HepG2 (cell line): ENCODE results near the gene GABRB1. TPM values are rescaled to one million over a fixed set of nuclear protein-coding genes. Genes with fewer than 3 reads are reported as not detected.

ENCODE experiments used
- ATAC-seq: fragments of 200-7000 bp; cut with Tn5 transposase; 3 replicates; pipeline ENCODE4 v1.9.1; 2020; ENCODE audit warnings: mild to moderate bottlenecking, moderate library complexity
- BruUV-seq: library from RNA; stranded (reverse); fragments of 400-500 nt; replicated peaks from 2 replicates; lab custom pipeline; 2021; lab: Mats Ljungman, UMichigan
- CTCF ChIA-PET: fragments of 300-600 bp; formaldehyde crosslinking; extraction: SDS; loops from one replicate; lab custom pipeline; 2021; ENCODE audit warnings: low total read pairs, inconsistent platforms, low intra/inter-chr PET ratio; lab: Yijun Ruan, JAX
- POLR2A ChIA-PET: fragments of 350-600 bp; sonication (Branson Sonifier 250); formaldehyde crosslinking; loops from one replicate; lab custom pipeline; 2020; ENCODE audit warnings: antibody characterized with exemption, inconsistent platforms; lab: Yijun Ruan, JAX
- DNase-seq: peaks from one replicate; pipeline ENCODE4 v3.0.0-alpha.2; 2015; ENCODE audit warnings: low spot score
- FAIRE-seq: peaks from 3 replicates; lab custom pipeline; 2011; peaks lifted over from hg19 to GRCh38; lab: Jason Lieb, UNC
- H2AFZ ChIP-seq: one replicate; pipeline ENCODE4 v1.6.1; 2011; ENCODE audit warnings: low read length, inconsistent platforms
- H3K27ac ChIP-seq: fragments of 300-600 bp; 3 replicates; pipeline ENCODE4 v1.8.0; 2011; ENCODE audit warnings: mixed run types, mild to moderate bottlenecking, mixed read lengths, low read length, inconsistent platforms; ENCODE audit not compliant: insufficient read depth; ENCODE audit errors: extremely low read length
- H3K27me3 ChIP-seq, 2 experiments: fragments of 200-600 bp in 1 of 2; 2 replicates in 1 of 2; 3 replicates in 1 of 2; pipeline versions ENCODE4 v1.6.0 to v1.8.0; 2011; ENCODE audit warnings: low read length in 2 of 2, mild to moderate bottlenecking in 2 of 2, moderate library complexity in 2 of 2, inconsistent platforms in 1 of 2; ENCODE audit not compliant: insufficient read depth in 2 of 2, control insufficient read depth in 1 of 2
- H3K36me3 ChIP-seq, 2 experiments: fragments of 200-600 bp in 1 of 2; replicated peaks in 1 of 2; 2 replicates in 1 of 2; 3 replicates in 1 of 2; pipeline versions ENCODE4 v1.5.1 to v1.8.0; 2011; ENCODE audit warnings: low read length in 2 of 2, inconsistent platforms in 1 of 2; ENCODE audit not compliant: insufficient read depth in 2 of 2, control insufficient read depth in 1 of 2
- H3K4me1 ChIP-seq: 2 replicates; pipeline ENCODE4 v1.5.1; 2012; ENCODE audit warnings: low read length, inconsistent platforms; ENCODE audit not compliant: insufficient read depth
- H3K4me2 ChIP-seq: 2 replicates; pipeline ENCODE4 v1.6.0; 2011; ENCODE audit warnings: low read depth, low read length, inconsistent platforms
- H3K4me3 ChIP-seq, 3 experiments: fragments of 200-600 bp in 1 of 3; sonication (generic), shearing (Covaris generic) in 1 of 3; replicated peaks in 1 of 3; 2 replicates each; pipeline ENCODE4 v1.5.1; 2011 to 2016; ENCODE audit warnings: low read length in 3 of 3, inconsistent platforms in 2 of 3, low read depth in 2 of 3, mild to moderate bottlenecking in 2 of 3, control low read depth in 1 of 3, mixed read lengths in 1 of 3; ENCODE audit not compliant: insufficient read depth in 1 of 3
- H3K79me2 ChIP-seq: one replicate; pipeline ENCODE4 v1.6.1; 2011; ENCODE audit warnings: low read length, inconsistent platforms; ENCODE audit not compliant: insufficient read depth
- H3K9ac ChIP-seq: 2 replicates; pipeline ENCODE4 v1.6.0; 2011; ENCODE audit warnings: mild to moderate bottlenecking, low read depth, low read length, inconsistent platforms; ENCODE audit not compliant: insufficient read depth
- H3K9me3 ChIP-seq: 2 replicates; pipeline ENCODE4 v1.5.1; 2012; ENCODE audit warnings: mild to moderate bottlenecking, low read length
- H4K20me1 ChIP-seq: 2 replicates; pipeline ENCODE4 v1.6.0; 2011; ENCODE audit warnings: inconsistent platforms, mild to moderate bottlenecking, low read length, moderate library complexity; ENCODE audit not compliant: insufficient read depth
- ARID4A ChIP-seq: sonication (generic); formaldehyde crosslinking; IDR thresholded peaks from 2 replicates; pipeline ENCODE4 v1.5.0; 2020; ENCODE audit warnings: mild to moderate bottlenecking, missing genetic modification reagents, borderline replicate concordance
- KAT2B ChIP-seq: fragments of 150-350 bp; IDR thresholded peaks from 2 replicates; pipeline ENCODE4 v1.6.1; 2014; ENCODE audit warnings: low read depth, low read length, borderline replicate concordance
- KLF6 ChIP-seq: IDR thresholded peaks from 2 replicates; pipeline ENCODE4 v1.8.0; 2016; ENCODE audit warnings: missing biosample characterization, missing genetic modification reagents
- LBX2 ChIP-seq: sonication (generic); formaldehyde crosslinking; IDR thresholded peaks from 2 replicates; pipeline ENCODE4 v1.5.0; 2020; ENCODE audit warnings: missing genetic modification reagents, mild to moderate bottlenecking, borderline replicate concordance
- MIER2 ChIP-seq: IDR thresholded peaks from 2 replicates; pipeline ENCODE4 v1.6.1; 2016; ENCODE audit warnings: missing biosample characterization, missing genetic modification reagents
- RFX5 ChIP-seq: IDR thresholded peaks from 2 replicates; pipeline ENCODE4 v1.6.1; 2011; ENCODE audit warnings: low read depth, low read length, improper control_type of control experiment
- SNAPC2 ChIP-seq: sonication (generic); formaldehyde crosslinking; IDR thresholded peaks from 2 replicates; pipeline ENCODE4 v1.8.1; 2022; ENCODE audit warnings: mild to moderate bottlenecking, missing genetic modification reagents
- SYNCRIP ChIP-seq: fragments of 200-400 bp; formaldehyde crosslinking; IDR thresholded peaks from 2 replicates; pipeline ENCODE4 v1.6.1; 2018; ENCODE audit warnings: mild to moderate bottlenecking, low read depth, low read length; ENCODE audit not compliant: insufficient read depth
- ZFP41 ChIP-seq: sonication (generic); formaldehyde crosslinking; IDR thresholded peaks from 2 replicates; pipeline ENCODE4 v1.4.0; 2020; ENCODE audit warnings: mild to moderate bottlenecking, missing genetic modification reagents, borderline replicate concordance
- ZKSCAN5 ChIP-seq: sonication (generic); formaldehyde crosslinking; IDR thresholded peaks from 2 replicates; pipeline ENCODE4 v1.5.1; 2020; ENCODE audit warnings: mild to moderate bottlenecking, missing genetic modification reagents
- ZNF205 ChIP-seq: IDR thresholded peaks from 2 replicates; pipeline ENCODE4 v1.6.1; 2018; ENCODE audit warnings: missing biosample characterization, missing genetic modification reagents
- ZNF543 ChIP-seq: sonication (generic); formaldehyde crosslinking; IDR thresholded peaks from 2 replicates; pipeline ENCODE4 v1.4.0; 2020; ENCODE audit warnings: mild to moderate bottlenecking, missing genetic modification reagents
- ZNF549 ChIP-seq: sonication (generic); formaldehyde crosslinking; IDR thresholded peaks from 2 replicates; pipeline ENCODE4 v1.5.0; 2020; ENCODE audit warnings: missing genetic modification reagents
- ZNF784 ChIP-seq: sonication (generic); formaldehyde crosslinking; IDR thresholded peaks from 2 replicates; pipeline ENCODE4 v1.5.1; 2020; ENCODE audit warnings: missing genetic modification reagents, mild to moderate bottlenecking, borderline replicate concordance
- WGBS: methylation state at CpG from one replicate; pipeline ENCODE4 v1.1.6; 2017; ENCODE audit warnings: low lambda C conversion rate; 5-methylcytosine and 5-hydroxymethylcytosine counted together
- in situ Hi-C: cut with HindIII; loops from 2 replicates; pipeline ENCODE4 v1.10.0; 2017; ENCODE audit warnings: low pct_unique_long_range_greater_than_20kb; ENCODE audit not compliant: extremely low pct_ligation_motif_present
- intact Hi-C: fragments of 100-400 bp; cut with micrococcal nuclease; formaldehyde crosslinking; loops from one replicate; pipeline ENCODE4 v1.10.0; 2022; ENCODE audit not compliant: unreplicated experiment
- polyA plus RNA-seq, 8 experiments: library from polyadenylated mRNA; depleted of rRNA in 3 of 8; stranded (reverse) in 7 of 8; unstranded in 1 of 8; fragments of >200 nt; fragmentation: Illumina TruSeq in 4 of 8; extraction: Trizol in 4 of 8; gene quantifications; 2 replicates each; pipeline versions ENCODE4 v1.2.1 to v1.2.3, GENCODE V29; 2011 to 2016; ENCODE audit warnings: low read depth in 4 of 8, missing spikeins in 1 of 8, mixed read lengths in 1 of 8; ENCODE audit not compliant: insufficient read depth in 1 of 8
- total RNA-seq, 5 experiments: library from RNA; depleted of rRNA; stranded (reverse); fragments of >200 nt; fragmentation: Illumina TruSeq; extraction: Trizol; gene quantifications; 2 replicates each; pipeline ENCODE4 v1.2.3, GENCODE V29; 2016; ENCODE audit warnings: low read depth in 1 of 5
- TF ChIP-seq, protein P1 (sequence below): sonication (generic); formaldehyde crosslinking; IDR thresholded peaks from 2 replicates; pipeline ENCODE4 v1.4.0; 2020; ENCODE audit warnings: mild to moderate bottlenecking, missing genetic modification reagents
- TF ChIP-seq, protein P2 (sequence below): sonication (generic); formaldehyde crosslinking; IDR thresholded peaks from 2 replicates; pipeline ENCODE4 v1.5.1; 2020; ENCODE audit warnings: mild to moderate bottlenecking, missing genetic modification reagents, borderline replicate concordance
- TF ChIP-seq, protein P3 (sequence below): sonication (generic); formaldehyde crosslinking; IDR thresholded peaks from 2 replicates; pipeline ENCODE4 v1.8.1; 2023; ENCODE audit warnings: mild to moderate bottlenecking, inconsistent platforms, moderate library complexity, missing genetic modification reagents, borderline replicate concordance

GABRB1 gene
- total and polyA plus RNA-seq, 2 of the 13 experiments (the other 11 are each of a cell fraction or from before 2014, with no cell fraction given), result not detected

DNA sequence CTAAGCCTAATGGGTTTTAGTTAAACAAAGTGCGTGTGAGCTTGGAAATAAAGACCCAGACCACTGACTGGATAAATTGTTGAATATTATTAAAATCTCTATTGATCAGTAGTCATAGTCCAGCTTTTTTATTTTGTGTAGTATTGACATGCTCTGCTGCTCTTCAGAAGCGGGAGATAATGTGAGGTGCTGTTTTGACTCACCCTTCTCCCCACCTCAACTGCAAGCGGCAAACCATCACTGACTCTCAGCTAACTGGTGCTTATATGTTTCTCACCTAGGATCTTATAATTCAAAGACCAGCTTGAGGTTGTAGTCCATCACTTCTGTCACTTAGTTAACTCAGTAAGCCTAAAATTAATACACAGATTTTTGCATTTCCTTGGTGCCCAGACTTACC lies 359.9 kb downstream of the GABRB1 start:
- H3K4me3 ChIP-seq, result no peak overlapping the region
- H3K79me2 ChIP-seq, result no peaks in the 10 kb centered on the region
- no peaks in the 10 kb centered on the region for H4K20me1 ChIP-seq
- H3K4me2 ChIP-seq, result no peak overlapping the region
- no peaks in the 10 kb centered on the region for H3K9me3 ChIP-seq
- in situ Hi-C loops, result loop anchor here (25.0 kb wide), 1 partner anchor 529 kb away; no protein-coding TSS in a partner anchor
- no peak for DNase-seq
- no peaks in the 10 kb centered on the region for H3K4me1 ChIP-seq
- H3K27me3 ChIP-seq, result no peaks in the 10 kb centered on the region
- BruUV-seq, result no TSS peak
- ATAC-seq, result no peak
- no peak overlapping the region for H2AFZ ChIP-seq
- 80% methylated on average over 3 of the region's 3 CpGs for WGBS
- intact Hi-C loops, result no loop called here
- CTCF ChIA-PET, result no interaction called here
- POLR2A ChIA-PET, result no interaction called here
- H3K27ac ChIP-seq, result no peak overlapping the region
- no peak for FAIRE-seq
- no peaks in the 10 kb centered on the region for H3K36me3 ChIP-seq
- H3K9ac ChIP-seq, result no peak overlapping the region
- TF ChIP-seq, protein P1, sequence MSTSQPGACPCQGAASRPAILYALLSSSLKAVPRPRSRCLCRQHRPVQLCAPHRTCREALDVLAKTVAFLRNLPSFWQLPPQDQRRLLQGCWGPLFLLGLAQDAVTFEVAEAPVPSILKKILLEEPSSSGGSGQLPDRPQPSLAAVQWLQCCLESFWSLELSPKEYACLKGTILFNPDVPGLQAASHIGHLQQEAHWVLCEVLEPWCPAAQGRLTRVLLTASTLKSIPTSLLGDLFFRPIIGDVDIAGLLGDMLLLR (CRISPR knock-in tag), result no peak
- TF ChIP-seq, protein P2, sequence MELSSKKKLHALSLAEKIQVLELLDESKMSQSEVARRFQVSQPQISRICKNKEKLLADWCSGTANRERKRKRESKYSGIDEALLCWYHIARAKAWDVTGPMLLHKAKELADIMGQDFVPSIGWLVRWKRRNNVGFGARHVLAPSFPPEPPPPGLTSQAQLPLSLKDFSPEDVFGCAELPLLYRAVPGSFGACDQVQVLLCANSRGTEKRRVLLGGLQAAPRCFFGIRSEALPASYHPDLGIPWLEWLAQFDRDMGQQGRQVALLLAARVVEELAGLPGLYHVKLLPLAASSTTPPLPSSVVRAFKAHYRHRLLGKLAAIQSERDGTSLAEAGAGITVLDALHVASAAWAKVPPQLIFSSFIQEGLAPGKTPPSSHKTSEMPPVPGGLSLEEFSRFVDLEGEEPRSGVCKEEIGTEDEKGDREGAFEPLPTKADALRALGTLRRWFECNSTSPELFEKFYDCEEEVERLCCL, result no peak
- TF ChIP-seq MIER2 (CRISPR knock-in tag) (no peak), ZNF549 (CRISPR knock-in tag) (no peak), ZNF543 (CRISPR knock-in tag) (no peak), KLF6 (CRISPR knock-in tag) (no peak), ZNF205 (no peak), RFX5 (no peak), ZFP41 (CRISPR knock-in tag) (no peak), SYNCRIP (no peak), ARID4A (no peak), LBX2 (CRISPR knock-in tag) (no peak), SNAPC2 (CRISPR knock-in tag) (no peak), ZNF784 (CRISPR knock-in tag) (no peak), ZKSCAN5 (CRISPR knock-in tag) (no peak), KAT2B (no peak)
- TF ChIP-seq, protein P3, sequence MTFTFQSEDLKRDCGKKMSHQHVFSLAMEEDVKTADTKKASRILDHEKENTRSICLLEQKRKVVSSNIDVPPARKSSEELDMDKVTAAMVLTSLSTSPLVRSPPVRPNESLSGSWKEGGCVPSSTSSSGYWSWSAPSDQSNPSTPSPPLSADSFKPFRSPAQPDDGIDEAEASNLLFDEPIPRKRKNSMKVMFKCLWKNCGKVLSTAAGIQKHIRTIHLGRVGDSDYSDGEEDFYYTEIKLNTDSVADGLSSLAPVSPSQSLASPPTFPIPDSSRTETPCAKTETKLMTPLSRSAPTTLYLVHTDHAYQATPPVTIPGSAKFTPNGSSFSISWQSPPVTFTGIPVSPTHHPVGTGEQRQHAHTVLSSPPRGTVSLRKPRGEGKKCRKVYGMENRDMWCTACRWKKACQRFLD, result no peak
